ENCODE results near the gene METTL14.

GRCh38 chr4:118676128-118676527 lies 9.1 kb upstream of the METTL14 start:
- TF ChIP-seq, protein P1, sequence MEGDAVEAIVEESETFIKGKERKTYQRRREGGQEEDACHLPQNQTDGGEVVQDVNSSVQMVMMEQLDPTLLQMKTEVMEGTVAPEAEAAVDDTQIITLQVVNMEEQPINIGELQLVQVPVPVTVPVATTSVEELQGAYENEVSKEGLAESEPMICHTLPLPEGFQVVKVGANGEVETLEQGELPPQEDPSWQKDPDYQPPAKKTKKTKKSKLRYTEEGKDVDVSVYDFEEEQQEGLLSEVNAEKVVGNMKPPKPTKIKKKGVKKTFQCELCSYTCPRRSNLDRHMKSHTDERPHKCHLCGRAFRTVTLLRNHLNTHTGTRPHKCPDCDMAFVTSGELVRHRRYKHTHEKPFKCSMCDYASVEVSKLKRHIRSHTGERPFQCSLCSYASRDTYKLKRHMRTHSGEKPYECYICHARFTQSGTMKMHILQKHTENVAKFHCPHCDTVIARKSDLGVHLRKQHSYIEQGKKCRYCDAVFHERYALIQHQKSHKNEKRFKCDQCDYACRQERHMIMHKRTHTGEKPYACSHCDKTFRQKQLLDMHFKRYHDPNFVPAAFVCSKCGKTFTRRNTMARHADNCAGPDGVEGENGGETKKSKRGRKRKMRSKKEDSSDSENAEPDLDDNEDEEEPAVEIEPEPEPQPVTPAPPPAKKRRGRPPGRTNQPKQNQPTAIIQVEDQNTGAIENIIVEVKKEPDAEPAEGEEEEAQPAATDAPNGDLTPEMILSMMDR (IDR thresholded peaks at IDR 0.05 in 4 of 5, conservative IDR thresholded peaks at IDR 0.05 in 1 of 5): no peak
- TF ChIP-seq POLR2A (IDR thresholded peaks at IDR 0.05): no peak
